ENCODE results near the gene MAD1L1. TPM values are rescaled to one million over a fixed set of nuclear protein-coding genes. Genes with fewer than 3 reads are reported as not detected.

Gene MAD1L1
- total RNA-seq, 1 donor from 2014 or later, result 16.2 TPM

- intact Hi-C loops (cut with micrococcal nuclease), result no loop called here
- no peak for DNase-seq
- H3K36me3 ChIP-seq, result peaks cover 4% of the 10 kb centered on the region
- no peak overlapping the region for H3K4me3 ChIP-seq
- no peaks in the 10 kb centered on the region for H3K4me1 ChIP-seq
- H3K27me3 ChIP-seq (ENCODE audit: low read depth), result no peaks in the 10 kb centered on the region
- H3K9me3 ChIP-seq (replicated peaks), result no peaks in the 10 kb centered on the region
- no peak overlapping the region for H3K27ac ChIP-seq (replicated peaks)
- TF ChIP-seq, protein P1, sequence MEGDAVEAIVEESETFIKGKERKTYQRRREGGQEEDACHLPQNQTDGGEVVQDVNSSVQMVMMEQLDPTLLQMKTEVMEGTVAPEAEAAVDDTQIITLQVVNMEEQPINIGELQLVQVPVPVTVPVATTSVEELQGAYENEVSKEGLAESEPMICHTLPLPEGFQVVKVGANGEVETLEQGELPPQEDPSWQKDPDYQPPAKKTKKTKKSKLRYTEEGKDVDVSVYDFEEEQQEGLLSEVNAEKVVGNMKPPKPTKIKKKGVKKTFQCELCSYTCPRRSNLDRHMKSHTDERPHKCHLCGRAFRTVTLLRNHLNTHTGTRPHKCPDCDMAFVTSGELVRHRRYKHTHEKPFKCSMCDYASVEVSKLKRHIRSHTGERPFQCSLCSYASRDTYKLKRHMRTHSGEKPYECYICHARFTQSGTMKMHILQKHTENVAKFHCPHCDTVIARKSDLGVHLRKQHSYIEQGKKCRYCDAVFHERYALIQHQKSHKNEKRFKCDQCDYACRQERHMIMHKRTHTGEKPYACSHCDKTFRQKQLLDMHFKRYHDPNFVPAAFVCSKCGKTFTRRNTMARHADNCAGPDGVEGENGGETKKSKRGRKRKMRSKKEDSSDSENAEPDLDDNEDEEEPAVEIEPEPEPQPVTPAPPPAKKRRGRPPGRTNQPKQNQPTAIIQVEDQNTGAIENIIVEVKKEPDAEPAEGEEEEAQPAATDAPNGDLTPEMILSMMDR (IDR thresholded peaks at IDR 0.05; ENCODE audit: borderline replicate concordance), result no peak
These were observed 104.0 kb downstream of the MAD1L1 start for GRCh38 chr7:2128601-2129322.

GRCh38 chr7:2126621-2127020 lies 106.1 kb downstream of the MAD1L1 start:
- Histone ChIP-seq H3K9me3 (replicated peaks) (no peaks in the 10 kb centered on the region), H3K27ac (replicated peaks) (no peak overlapping the region), H3K4me1 (peaks cover 2% of the 10 kb centered on the region), H3K27me3 (ENCODE audit: low read depth) (no peaks in the 10 kb centered on the region), H3K4me3 (no peak overlapping the region), H3K36me3 (no peaks in the 10 kb centered on the region)
- intact Hi-C loops (cut with micrococcal nuclease), result no loop called here
- TF ChIP-seq, protein P1 (IDR thresholded peaks at IDR 0.05; ENCODE audit: borderline replicate concordance), result no peak
- DNase-seq, result no peak

- H3K4me1 ChIP-seq, result peaks cover 9% of the 10 kb centered on the region
- no peak overlapping the region for H3K4me3 ChIP-seq
- H3K36me3 ChIP-seq, result no peaks in the 10 kb centered on the region
- no peaks in the 10 kb centered on the region for H3K9me3 ChIP-seq (replicated peaks)
- TF ChIP-seq, protein P1 (IDR thresholded peaks at IDR 0.05; ENCODE audit: borderline replicate concordance), result no peak
- no peaks in the 10 kb centered on the region for H3K27me3 ChIP-seq (ENCODE audit: low read depth)
- no peak overlapping the region for H3K27ac ChIP-seq (replicated peaks)
- intact Hi-C loops (cut with micrococcal nuclease), result no loop called here
- no peak for DNase-seq
These were observed 106.8 kb downstream of the MAD1L1 start for GRCh38 chr7:2125931-2126330.

GRCh38 chr7:2124604-2125345 lies 108.0 kb downstream of the MAD1L1 start:
- no peaks in the 10 kb centered on the region for H3K36me3 ChIP-seq
- H3K4me1 ChIP-seq, result peaks cover 20% of the 10 kb centered on the region
- DNase-seq, result no peak
- H3K27ac ChIP-seq (replicated peaks), result no peak overlapping the region
- no peak overlapping the region for H3K4me3 ChIP-seq
- intact Hi-C loops (cut with micrococcal nuclease), result no loop called here
- TF ChIP-seq, protein P1 (IDR thresholded peaks at IDR 0.05; ENCODE audit: borderline replicate concordance), result no peak
- H3K27me3 ChIP-seq (ENCODE audit: low read depth), result no peaks in the 10 kb centered on the region
- no peaks in the 10 kb centered on the region for H3K9me3 ChIP-seq (replicated peaks)

GRCh38 chr7:2123916-2124315 lies 108.8 kb downstream of the MAD1L1 start:
- TF ChIP-seq, protein P1 (IDR thresholded peaks at IDR 0.05; ENCODE audit: borderline replicate concordance), result no peak
- Histone ChIP-seq H3K27ac (replicated peaks) (no peak overlapping the region), H3K9me3 (replicated peaks) (no peaks in the 10 kb centered on the region), H3K27me3 (ENCODE audit: low read depth) (no peaks in the 10 kb centered on the region), H3K4me3 (no peak overlapping the region), H3K36me3 (no peaks in the 10 kb centered on the region), H3K4me1 (peaks cover 24% of the 10 kb centered on the region)
- no peak for DNase-seq
- intact Hi-C loops (cut with micrococcal nuclease), result no loop called here

Data from left ventricle myocardium inferior (tissue), 1 donor.